Measurements from ENCODE around the gene DTX3. TPM values are rescaled to one million over a fixed set of nuclear protein-coding genes. Genes with fewer than 3 reads are reported as not detected.

Gene DTX3
- total and polyA plus RNA-seq, 2 of the 13 experiments (the other 11 are each of a cell fraction or from before 2014, with no cell fraction given): 9.0 to 27.2 TPM

GRCh38 chr12:57632958-57633840, 28.6 kb downstream of the DTX3 start, which contains the start of gene B4GALNT1 (continued):
- no peak for TF ChIP-seq BRCA1 (CRISPR knock-in tag; IDR thresholded peaks at IDR 0.05)
- peak; percentile 77 for TF ChIP-seq ERF (CRISPR knock-in tag; IDR thresholded peaks at IDR 0.05)
- TF ChIP-seq RAD21 (CRISPR knock-in tag; IDR thresholded peaks at IDR 0.05): peak; percentile 92
- peak; percentile 65; the same call in 1 of the 2 replicates for TF ChIP-seq NKX3-1 (CRISPR knock-in tag; IDR thresholded peaks at IDR 0.05)
- no peak for TF ChIP-seq ARID2 (CRISPR knock-in tag; IDR thresholded peaks at IDR 0.05; ENCODE audit: borderline replicate concordance)
- TF ChIP-seq BCL6 (CRISPR knock-in tag; IDR thresholded peaks at IDR 0.05): 0 out of 2 replicates have a peak, but pooled peaks have one; percentile 28
- TF ChIP-seq ZNF83 (CRISPR knock-in tag; IDR thresholded peaks at IDR 0.05; ENCODE audit: borderline replicate concordance): peak; percentile 82; the same call in 1 of the 2 replicates
- no peak for TF ChIP-seq HIVEP1 (CRISPR knock-in tag; IDR thresholded peaks at IDR 0.05)
- peak; percentile 42; the same call in 1 of the 2 replicates for TF ChIP-seq THRA (CRISPR knock-in tag; IDR thresholded peaks at IDR 0.05; ENCODE audit: borderline replicate concordance)
- 0 out of 2 replicates have a peak, but pooled peaks have one; percentile 73 for TF ChIP-seq ZNF234 (CRISPR knock-in tag; conservative IDR thresholded peaks at IDR 0.05)
- TF ChIP-seq TERF1 (CRISPR knock-in tag; IDR thresholded peaks at IDR 0.05): no peak
- TF ChIP-seq SYNCRIP (IDR thresholded peaks at IDR 0.05; ENCODE audit: insufficient read depth, low read depth, low read length): no peak
- TF ChIP-seq POGK (CRISPR knock-in tag; conservative IDR thresholded peaks at IDR 0.05): 0 out of 2 replicates have a peak, but pooled peaks have one; percentile 51
- TF ChIP-seq DMAP1 (CRISPR knock-in tag; IDR thresholded peaks at IDR 0.05): 0 out of 2 replicates have a peak, but pooled peaks have one; percentile 28
- no peak for TF ChIP-seq DPF2 (CRISPR knock-in tag; IDR thresholded peaks at IDR 0.05; ENCODE audit: borderline replicate concordance, low read depth)
- TF ChIP-seq EHMT2 (IDR thresholded peaks at IDR 0.05; ENCODE audit: borderline replicate concordance, low read depth, low read length): no peak
- TF ChIP-seq RFX3 (CRISPR knock-in tag; IDR thresholded peaks at IDR 0.05): no peak
- 0 out of 2 replicates have a peak, but pooled peaks have one; percentile 29 for TF ChIP-seq BATF2 (CRISPR knock-in tag; IDR thresholded peaks at IDR 0.05)
- TF ChIP-seq EZH2 (conservative IDR thresholded peaks at IDR 0.05; ENCODE audit: low read depth, low read length): no peak
- no peak for TF ChIP-seq PLSCR1 (CRISPR knock-in tag; IDR thresholded peaks at IDR 0.05; ENCODE audit: borderline replicate concordance)
- no peak for TF ChIP-seq NR0B2 (CRISPR knock-in tag; IDR thresholded peaks at IDR 0.05)
- TF ChIP-seq FOXC1 (CRISPR knock-in tag; IDR thresholded peaks at IDR 0.05; ENCODE audit: borderline replicate concordance): peak; percentile 85; the same call in 1 of the 2 replicates

Measured in HepG2 (cell line).